Bronchus fibroblast of lung (primary cell): ENCODE results near the gene FLVCR1. TPM values are rescaled to one million over a fixed set of nuclear protein-coding genes. Genes with fewer than 3 reads are reported as not detected.

Source experiments
- total RNA-seq: library from RNA; depleted of rRNA; stranded (reverse); fragments of >200 nt; gene quantifications from 2 replicates; pipeline ENCODE4 v1.2.3, GENCODE V29; 2015

Gene FLVCR1
- 8.1 and 12.5 TPM in 2 replicates for total RNA-seq

GRCh38 chr1:212857992-212858460, at the start of gene FLVCR1:
FLVCR1 (plus strand) TSS chr1:212858275; CDS start chr1:212858453, 178 bp downstream.

GRCh38 chr1:212847549-212847948, 10.5 kb upstream of the FLVCR1 start, which contains the start of gene SPATA45:
SPATA45 (minus strand) TSS chr1:212847649; CDS start chr1:212836149, 11,500 bp downstream.

Other genes with a start within 250 kb of the FLVCR1 start
- 4.3 and 6.6 TPM in 2 replicates for gene ATF3, start 249.5 kb upstream of the FLVCR1 start, total RNA-seq
- 1.8 and 2.5 TPM in 2 replicates for gene BATF3, start 158.4 kb upstream of the FLVCR1 start, total RNA-seq
- 30.6 and 45.8 TPM in 2 replicates for gene NSL1, start 66.5 kb upstream of the FLVCR1 start, total RNA-seq
- gene TATDN3, start 66.4 kb upstream of the FLVCR1 start, total RNA-seq = 12.8 and 14.0 TPM in 2 replicates
- not detected in 2 replicates for gene SPATA45, start 10.6 kb upstream of the FLVCR1 start, total RNA-seq
- gene VASH2, start 92.3 kb downstream of the FLVCR1 start, total RNA-seq = 2.0 and 3.1 TPM in 2 replicates
- 23.5 and 35.1 TPM in 2 replicates for gene ANGEL2, start 157.6 kb downstream of the FLVCR1 start, total RNA-seq
- gene RPS6KC1, start 193.0 kb downstream of the FLVCR1 start, total RNA-seq = 7.7 and 8.8 TPM in 2 replicates